GM12878 (cell line): ENCODE measurements around the gene RTF1.

Experiments used
- BHLHE40 ChIP-seq, 2 experiments: fragments of 450-650 bp in 1 of 2; IDR thresholded peaks; 2 replicates each; pipeline ENCODE4 v1.6.1; 2011 to 2017; ENCODE audit warnings: low read depth in 2 of 2, borderline replicate concordance in 1 of 2, improper control_type of control experiment in 1 of 2, low read length in 1 of 2, mild to moderate bottlenecking in 1 of 2
- EP300 ChIP-seq, 2 experiments: fragments of 150-350 bp in 1 of 2; IDR thresholded peaks; 2 replicates each; pipeline ENCODE4 v1.6.1; 2011 to 2012; ENCODE audit warnings: low read depth in 2 of 2, low read length in 2 of 2, borderline replicate concordance in 1 of 2, improper control_type of control experiment in 1 of 2, inconsistent platforms in 1 of 2; ENCODE audit not compliant: control insufficient read depth in 1 of 2
- MTA3 ChIP-seq: IDR thresholded peaks from 2 replicates; pipeline ENCODE4 v1.6.1; 2012; ENCODE audit warnings: low read length, inconsistent platforms, borderline replicate concordance
- NR2C2 ChIP-seq: IDR thresholded peaks from 2 replicates; pipeline ENCODE4 v1.6.1; 2011; ENCODE audit warnings: borderline replicate concordance, low read depth; ENCODE audit not compliant: control insufficient read depth, insufficient read length
- POLR2A ChIP-seq: IDR thresholded peaks from 2 replicates; pipeline ENCODE4 v1.6.1; 2011; ENCODE audit warnings: low read depth, mild to moderate bottlenecking, low read length
- TF ChIP-seq, protein P1 (sequence below), 3 experiments: IDR thresholded peaks in 2 of 3; conservative IDR thresholded peaks in 1 of 3; 2 replicates each; pipeline ENCODE4 v1.5.1; 2011; ENCODE audit warnings: low read depth in 3 of 3, low read length in 3 of 3, mild to moderate bottlenecking in 3 of 3, control low read depth in 2 of 3, moderate library complexity in 2 of 3, inconsistent platforms in 1 of 3, mixed read lengths in 1 of 3; ENCODE audit not compliant: control insufficient read depth in 2 of 3, insufficient read depth in 1 of 3; ENCODE audit errors: extremely low read depth in 1 of 3

DNA sequence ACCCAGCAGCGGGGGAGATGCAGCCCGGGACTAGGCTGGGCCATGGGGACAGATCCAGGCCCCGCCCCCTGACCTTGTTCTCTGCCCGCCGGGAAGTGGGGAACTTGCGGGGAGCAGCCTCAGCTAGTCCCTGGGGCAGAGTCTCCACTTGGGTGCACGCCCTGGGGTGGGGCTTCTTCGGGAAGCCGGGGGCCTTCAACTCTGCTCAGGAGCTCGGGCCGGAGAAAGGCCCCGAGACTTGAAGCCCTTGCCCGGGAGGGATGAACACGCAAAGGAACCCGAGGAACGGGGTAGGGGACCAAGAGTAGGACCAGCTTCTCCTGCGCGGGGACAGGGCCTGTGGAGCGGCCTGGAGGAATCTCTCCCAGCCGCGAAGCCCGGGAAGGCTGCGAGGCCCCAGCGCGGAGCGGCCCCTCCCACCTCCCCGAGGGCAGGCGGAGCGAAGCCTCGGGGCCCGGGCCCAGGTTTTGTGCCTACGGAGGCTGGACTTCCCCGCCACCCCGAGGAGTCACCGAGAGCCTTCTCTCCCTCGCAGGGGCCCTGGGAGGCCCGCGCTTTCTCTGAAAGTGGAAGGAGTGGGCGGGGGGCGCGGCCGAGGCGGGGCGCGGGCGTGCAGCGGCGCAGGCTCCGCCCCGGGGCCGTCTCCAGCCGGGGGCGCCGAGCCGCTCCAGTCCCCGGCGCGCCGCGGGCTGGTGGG is 76.5 kb downstream of the RTF1 start, which contains the start of gene ITPKA:
- TF ChIP-seq, protein P1, sequence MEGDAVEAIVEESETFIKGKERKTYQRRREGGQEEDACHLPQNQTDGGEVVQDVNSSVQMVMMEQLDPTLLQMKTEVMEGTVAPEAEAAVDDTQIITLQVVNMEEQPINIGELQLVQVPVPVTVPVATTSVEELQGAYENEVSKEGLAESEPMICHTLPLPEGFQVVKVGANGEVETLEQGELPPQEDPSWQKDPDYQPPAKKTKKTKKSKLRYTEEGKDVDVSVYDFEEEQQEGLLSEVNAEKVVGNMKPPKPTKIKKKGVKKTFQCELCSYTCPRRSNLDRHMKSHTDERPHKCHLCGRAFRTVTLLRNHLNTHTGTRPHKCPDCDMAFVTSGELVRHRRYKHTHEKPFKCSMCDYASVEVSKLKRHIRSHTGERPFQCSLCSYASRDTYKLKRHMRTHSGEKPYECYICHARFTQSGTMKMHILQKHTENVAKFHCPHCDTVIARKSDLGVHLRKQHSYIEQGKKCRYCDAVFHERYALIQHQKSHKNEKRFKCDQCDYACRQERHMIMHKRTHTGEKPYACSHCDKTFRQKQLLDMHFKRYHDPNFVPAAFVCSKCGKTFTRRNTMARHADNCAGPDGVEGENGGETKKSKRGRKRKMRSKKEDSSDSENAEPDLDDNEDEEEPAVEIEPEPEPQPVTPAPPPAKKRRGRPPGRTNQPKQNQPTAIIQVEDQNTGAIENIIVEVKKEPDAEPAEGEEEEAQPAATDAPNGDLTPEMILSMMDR (IDR thresholded peaks at IDR 0.05 in 2 of 3, conservative IDR thresholded peaks at IDR 0.05 in 1 of 3; ENCODE audit: control insufficient read depth in 2 of 3, extremely low read depth in 1 of 3, insufficient read depth in 1 of 3, low read depth in 3 of 3, low read length in 3 of 3): no peak
- TF ChIP-seq NR2C2: no peak
- TF ChIP-seq POLR2A: peak; percentile 76
- TF ChIP-seq BHLHE40 (IDR thresholded peaks at IDR 0.05; ENCODE audit: borderline replicate concordance in 1 of 2, low read depth in 2 of 2, low read length in 1 of 2): peak in 1 of 2 experiments; percentile 66; a peak in 2 of 4 replicates
- TF ChIP-seq EP300 (IDR thresholded peaks at IDR 0.05; ENCODE audit: borderline replicate concordance in 1 of 2, control insufficient read depth in 1 of 2, low read depth in 2 of 2, low read length in 2 of 2): no peak
- TF ChIP-seq MTA3: no peak
